Measurements from ENCODE around the gene PHF12.

The PHF12 gene

GRCh38 chr17:28956112-28956511, 4.8 kb upstream of the PHF12 start:
- in situ Hi-C loops (cut with MboI; ENCODE audit: low sequenced_read_pairs), result no loop called here

GRCh38 chr17:28955408-28955807, 4.1 kb upstream of the PHF12 start:
- in situ Hi-C loops (cut with MboI; ENCODE audit: low sequenced_read_pairs), result no loop called here

GRCh38 chr17:28954886-28955285, 3.6 kb upstream of the PHF12 start:
- in situ Hi-C loops (cut with MboI; ENCODE audit: low sequenced_read_pairs), result no loop called here

- in situ Hi-C loops (cut with MboI; ENCODE audit: low sequenced_read_pairs), result no loop called here
These were observed 2.3 kb upstream of the PHF12 start for GRCh38 chr17:28953444-28954118.

- in situ Hi-C loops (cut with MboI; ENCODE audit: low sequenced_read_pairs), result no loop called here
These were observed 965 bp upstream of the PHF12 start for GRCh38 chr17:28951991-28952975.

- in situ Hi-C loops (cut with MboI; ENCODE audit: low sequenced_read_pairs), result no loop called here
These were observed 428 bp downstream of the PHF12 start for GRCh38 chr17:28950752-28951427.

GRCh38 chr17:28950017-28950751, 1.1 kb downstream of the PHF12 start:
- in situ Hi-C loops (cut with MboI; ENCODE audit: low sequenced_read_pairs), result no loop called here

GRCh38 chr17:28949185-28950016, 1.9 kb downstream of the PHF12 start:
- in situ Hi-C loops (cut with MboI; ENCODE audit: low sequenced_read_pairs), result no loop called here

GRCh38 chr17:28948873-28949184, 2.5 kb downstream of the PHF12 start:
- in situ Hi-C loops (cut with MboI; ENCODE audit: low sequenced_read_pairs), result no loop called here

- in situ Hi-C loops (cut with MboI; ENCODE audit: low sequenced_read_pairs), result no loop called here
These were observed 3.0 kb downstream of the PHF12 start for GRCh38 chr17:28948342-28948741.

GRCh38 chr17:28947639-28948038, 3.7 kb downstream of the PHF12 start:
- in situ Hi-C loops (cut with MboI; ENCODE audit: low sequenced_read_pairs), result no loop called here

GRCh38 chr17:28946239-28946638, 5.1 kb downstream of the PHF12 start:
- in situ Hi-C loops (cut with MboI; ENCODE audit: low sequenced_read_pairs), result no loop called here

- in situ Hi-C loops (cut with MboI; ENCODE audit: low sequenced_read_pairs), result no loop called here
These were observed 6.2 kb downstream of the PHF12 start for GRCh38 chr17:28944862-28945741.

GRCh38 chr17:28944343-28944742, 7.0 kb downstream of the PHF12 start:
- in situ Hi-C loops (cut with MboI; ENCODE audit: low sequenced_read_pairs), result no loop called here

- in situ Hi-C loops (cut with MboI; ENCODE audit: low sequenced_read_pairs), result no loop called here
These were observed 8.4 kb downstream of the PHF12 start for GRCh38 chr17:28942925-28943324.

GRCh38 chr17:28941251-28941650, 10.1 kb downstream of the PHF12 start:
- in situ Hi-C loops (cut with MboI; ENCODE audit: low sequenced_read_pairs), result no loop called here

- in situ Hi-C loops (cut with MboI; ENCODE audit: low sequenced_read_pairs), result no loop called here
These were observed 10.6 kb downstream of the PHF12 start for GRCh38 chr17:28940675-28941074.

GRCh38 chr17:28940142-28940541, 11.2 kb downstream of the PHF12 start:
- in situ Hi-C loops (cut with MboI; ENCODE audit: low sequenced_read_pairs), result no loop called here

- in situ Hi-C loops (cut with MboI; ENCODE audit: low sequenced_read_pairs), result no loop called here
These were observed 12.8 kb downstream of the PHF12 start for GRCh38 chr17:28938552-28938951.

Measured in hTERT RPE-1 (cell line).